ENCODE measurements around the gene CAAP1. TPM values are rescaled to one million over a fixed set of nuclear protein-coding genes. Genes with fewer than 3 reads are reported as not detected.

CAAP1 gene
- total RNA-seq, 6 experiments from 2014 or later, result 12.1 to 15.3 (median 13.7) TPM

GRCh38 chr9:26809795-26810194, 82.8 kb downstream of the CAAP1 start:
- no peak overlapping the region for H3K4me3 Mint-ChIP-seq
- no peaks in the 10 kb centered on the region for H3K27me3 Mint-ChIP-seq (ENCODE audit: insufficient read depth)
- peak overlapping the region; percentile 51 for H3K27ac Mint-ChIP-seq
- peaks cover 6% of the 10 kb centered on the region for H3K4me1 Mint-ChIP-seq (ENCODE audit: low read depth)
- no peaks in the 10 kb centered on the region for H3K9me3 Mint-ChIP-seq
- no peaks in the 10 kb centered on the region for H3K36me3 Mint-ChIP-seq (ENCODE audit: low read depth)
- TF ChIP-seq CTCF (IDR thresholded peaks at IDR 0.05), result no peak
- peak; percentile 50 for DNase-seq

- TF ChIP-seq CTCF (IDR thresholded peaks at IDR 0.05), result no peak
Measured at GRCh38 chr9:26807161-26807560, 85.4 kb downstream of the CAAP1 start.

GRCh38 chr9:26802921-26803320, 89.7 kb downstream of the CAAP1 start:
- H3K4me3 Mint-ChIP-seq, result no peak overlapping the region
- H3K36me3 Mint-ChIP-seq (ENCODE audit: low read depth), result no peaks in the 10 kb centered on the region
- no peak for TF ChIP-seq CTCF (IDR thresholded peaks at IDR 0.05)
- peaks cover 4% of the 10 kb centered on the region; the same call in 1 of the 2 replicates for H3K27me3 Mint-ChIP-seq (ENCODE audit: insufficient read depth)
- H3K27ac Mint-ChIP-seq, result no peak overlapping the region
- H3K4me1 Mint-ChIP-seq (ENCODE audit: low read depth), result no peaks in the 10 kb centered on the region
- DNase-seq, result no peak
- H3K9me3 Mint-ChIP-seq, result no peaks in the 10 kb centered on the region

More at GRCh38 chr9:26807161-26807560, 85.4 kb downstream of the CAAP1 start:
- no peak for DNase-seq
- H3K9me3 Mint-ChIP-seq, result no peaks in the 10 kb centered on the region
- no peaks in the 10 kb centered on the region for H3K27me3 Mint-ChIP-seq (ENCODE audit: insufficient read depth)
- peaks cover 6% of the 10 kb centered on the region for H3K4me1 Mint-ChIP-seq (ENCODE audit: low read depth)
- H3K27ac Mint-ChIP-seq, result no peak overlapping the region
- H3K36me3 Mint-ChIP-seq (ENCODE audit: low read depth), result no peaks in the 10 kb centered on the region
- no peak overlapping the region for H3K4me3 Mint-ChIP-seq

- no peak for TF ChIP-seq CTCF (IDR thresholded peaks at IDR 0.05)
- Mint-ChIP-seq H3K27me3 (ENCODE audit: insufficient read depth) (peaks cover 4% of the 10 kb centered on the region; the same call in 1 of the 2 replicates), H3K9me3 (no peaks in the 10 kb centered on the region), H3K4me1 (ENCODE audit: low read depth) (no peaks in the 10 kb centered on the region), H3K4me3 (no peak overlapping the region), H3K36me3 (ENCODE audit: low read depth) (no peaks in the 10 kb centered on the region), H3K27ac (no peak overlapping the region)
- no peak for DNase-seq
Measured at GRCh38 chr9:26801772-26802171, 90.8 kb downstream of the CAAP1 start.

GRCh38 chr9:26800322-26800721, 92.3 kb downstream of the CAAP1 start:
- H3K4me1 Mint-ChIP-seq (ENCODE audit: low read depth), result no peaks in the 10 kb centered on the region
- no peaks in the 10 kb centered on the region for H3K36me3 Mint-ChIP-seq (ENCODE audit: low read depth)
- H3K27ac Mint-ChIP-seq, result no peak overlapping the region
- H3K9me3 Mint-ChIP-seq, result no peaks in the 10 kb centered on the region
- H3K27me3 Mint-ChIP-seq (ENCODE audit: insufficient read depth), result peaks cover 4% of the 10 kb centered on the region; the same call in 1 of the 2 replicates
- DNase-seq, result no peak
- no peak for TF ChIP-seq CTCF (IDR thresholded peaks at IDR 0.05)
- no peak overlapping the region for H3K4me3 Mint-ChIP-seq

GRCh38 chr9:26791274-26791673, 101.3 kb downstream of the CAAP1 start:
- Mint-ChIP-seq H3K27me3 (ENCODE audit: insufficient read depth) (peaks cover 3% of the 10 kb centered on the region; the same call in 1 of the 2 replicates), H3K27ac (no peak overlapping the region), H3K36me3 (ENCODE audit: low read depth) (no peaks in the 10 kb centered on the region), H3K9me3 (no peaks in the 10 kb centered on the region), H3K4me3 (no peak overlapping the region), H3K4me1 (ENCODE audit: low read depth) (no peaks in the 10 kb centered on the region)
- no peak for DNase-seq
- no peak for TF ChIP-seq CTCF (IDR thresholded peaks at IDR 0.05)

Measured in HFFc6 (cell line).